ENCODE results near the gene SOWAHB. TPM values are rescaled to one million over a fixed set of nuclear protein-coding genes. Genes with fewer than 3 reads are reported as not detected.

SOWAHB gene
- total RNA-seq, 1 donor from 2014 or later = 0.75 TPM

DNA sequence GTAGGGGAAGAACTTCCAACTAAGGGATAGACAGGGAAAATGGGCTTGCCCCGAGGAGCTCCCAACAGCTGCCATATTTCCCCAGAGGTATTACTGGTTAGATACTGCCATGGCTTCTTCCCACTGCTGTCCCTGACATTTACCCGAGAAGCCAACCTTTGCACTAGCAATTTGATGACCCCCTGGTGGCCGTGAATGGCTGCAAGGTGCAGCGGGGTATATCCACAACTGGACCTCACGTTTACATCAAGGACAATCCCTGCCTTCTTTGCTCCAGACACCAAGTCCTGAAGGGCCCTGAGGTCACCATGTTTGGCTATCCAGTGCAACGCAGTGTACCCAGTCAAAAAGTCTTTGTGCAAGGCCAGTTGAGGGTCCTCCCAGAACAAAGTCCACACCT is 2.3 kb downstream of the SOWAHB start:
- H3K4me1 Mint-ChIP-seq (ENCODE audit: unreplicated experiment) = peaks cover 12% of the 10 kb centered on the region
- DNase-seq (ENCODE audit: extremely low spot score, unreplicated experiment) = no peak
- no peak overlapping the region for H3K27ac Mint-ChIP-seq (ENCODE audit: unreplicated experiment)
- H3K4me3 Mint-ChIP-seq (ENCODE audit: unreplicated experiment) = no peak overlapping the region
- peaks cover 11% of the 10 kb centered on the region for H3K27me3 Mint-ChIP-seq (ENCODE audit: unreplicated experiment)
- H3K36me3 Mint-ChIP-seq (ENCODE audit: unreplicated experiment) = no peaks in the 10 kb centered on the region
- H3K9me3 Mint-ChIP-seq (ENCODE audit: unreplicated experiment) = no peaks in the 10 kb centered on the region
- TF ChIP-seq, protein P1, sequence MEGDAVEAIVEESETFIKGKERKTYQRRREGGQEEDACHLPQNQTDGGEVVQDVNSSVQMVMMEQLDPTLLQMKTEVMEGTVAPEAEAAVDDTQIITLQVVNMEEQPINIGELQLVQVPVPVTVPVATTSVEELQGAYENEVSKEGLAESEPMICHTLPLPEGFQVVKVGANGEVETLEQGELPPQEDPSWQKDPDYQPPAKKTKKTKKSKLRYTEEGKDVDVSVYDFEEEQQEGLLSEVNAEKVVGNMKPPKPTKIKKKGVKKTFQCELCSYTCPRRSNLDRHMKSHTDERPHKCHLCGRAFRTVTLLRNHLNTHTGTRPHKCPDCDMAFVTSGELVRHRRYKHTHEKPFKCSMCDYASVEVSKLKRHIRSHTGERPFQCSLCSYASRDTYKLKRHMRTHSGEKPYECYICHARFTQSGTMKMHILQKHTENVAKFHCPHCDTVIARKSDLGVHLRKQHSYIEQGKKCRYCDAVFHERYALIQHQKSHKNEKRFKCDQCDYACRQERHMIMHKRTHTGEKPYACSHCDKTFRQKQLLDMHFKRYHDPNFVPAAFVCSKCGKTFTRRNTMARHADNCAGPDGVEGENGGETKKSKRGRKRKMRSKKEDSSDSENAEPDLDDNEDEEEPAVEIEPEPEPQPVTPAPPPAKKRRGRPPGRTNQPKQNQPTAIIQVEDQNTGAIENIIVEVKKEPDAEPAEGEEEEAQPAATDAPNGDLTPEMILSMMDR (IDR thresholded peaks at IDR 0.05) = no peak

DNA sequence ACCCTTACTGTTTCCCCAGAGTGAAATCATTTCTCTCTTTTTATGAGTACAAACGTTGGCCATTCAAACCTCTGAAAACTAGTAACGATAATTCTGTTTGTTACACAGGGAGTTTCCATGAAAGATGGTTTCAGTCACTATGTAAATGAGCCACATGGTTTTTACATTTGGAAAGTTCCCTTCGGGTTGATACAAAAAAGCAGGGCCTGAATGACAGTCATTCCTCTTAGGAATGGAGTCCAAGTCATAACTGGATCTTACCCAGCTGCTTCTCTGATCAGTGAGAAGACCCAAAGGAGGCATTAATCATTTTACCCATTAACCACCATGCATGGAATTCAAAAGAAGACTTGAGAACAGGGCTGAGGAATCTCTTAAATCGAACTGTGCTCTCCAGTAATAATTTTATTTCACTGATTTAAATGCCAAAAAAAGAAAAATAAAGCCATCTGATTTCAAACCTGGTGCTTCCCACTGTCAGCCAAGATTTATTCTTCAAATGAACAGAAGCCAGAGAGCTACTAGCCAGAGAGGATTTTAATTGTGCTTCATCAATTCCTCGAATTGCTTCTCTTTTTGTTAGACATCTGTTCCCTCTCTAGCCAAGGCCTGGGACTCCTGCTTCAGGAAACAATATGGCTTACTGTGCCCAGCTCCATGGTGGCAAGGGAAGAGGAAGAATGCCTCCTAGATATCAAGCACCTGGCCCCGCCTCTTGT is 3.2 kb downstream of the SOWAHB start:
- no peak for DNase-seq (ENCODE audit: extremely low spot score, unreplicated experiment)

DNA sequence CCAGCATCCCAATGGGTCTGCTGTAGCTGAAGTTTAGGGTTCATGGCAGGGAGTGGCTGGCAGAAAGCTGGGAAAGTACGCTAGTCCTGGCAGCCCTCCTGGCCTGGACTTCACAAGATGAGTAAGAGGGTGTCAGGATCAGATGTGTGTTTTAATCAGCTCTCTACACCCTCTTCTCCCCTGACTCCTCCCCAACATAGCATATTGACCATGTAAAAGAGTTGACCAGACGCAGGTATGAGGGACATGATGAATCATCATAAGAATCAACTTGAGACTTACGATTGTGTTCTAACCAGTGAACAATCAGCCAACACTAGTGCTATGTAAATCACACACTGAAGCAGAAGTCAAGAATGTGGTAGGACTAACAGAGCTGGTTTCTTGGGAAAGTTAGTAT is 5.3 kb downstream of the SOWAHB start:
- Mint-ChIP-seq H3K27me3 (ENCODE audit: unreplicated experiment) (peaks cover 2% of the 10 kb centered on the region), H3K36me3 (ENCODE audit: unreplicated experiment) (no peaks in the 10 kb centered on the region), H3K4me3 (ENCODE audit: unreplicated experiment) (no peak overlapping the region), H3K4me1 (ENCODE audit: unreplicated experiment) (no peaks in the 10 kb centered on the region), H3K27ac (ENCODE audit: unreplicated experiment) (no peak overlapping the region), H3K9me3 (ENCODE audit: unreplicated experiment) (no peaks in the 10 kb centered on the region)
- TF ChIP-seq, protein P1 (IDR thresholded peaks at IDR 0.05) = no peak
- DNase-seq (ENCODE audit: extremely low spot score, unreplicated experiment) = no peak

More for the DNA sequence above, 3.2 kb downstream of the SOWAHB start:
- Mint-ChIP-seq H3K4me1 (ENCODE audit: unreplicated experiment) (peaks cover 12% of the 10 kb centered on the region), H3K36me3 (ENCODE audit: unreplicated experiment) (no peaks in the 10 kb centered on the region), H3K27me3 (ENCODE audit: unreplicated experiment) (peaks cover 11% of the 10 kb centered on the region), H3K27ac (ENCODE audit: unreplicated experiment) (no peak overlapping the region), H3K4me3 (ENCODE audit: unreplicated experiment) (no peak overlapping the region), H3K9me3 (ENCODE audit: unreplicated experiment) (no peaks in the 10 kb centered on the region)
- TF ChIP-seq, protein P1 (IDR thresholded peaks at IDR 0.05) = no peak

DNA sequence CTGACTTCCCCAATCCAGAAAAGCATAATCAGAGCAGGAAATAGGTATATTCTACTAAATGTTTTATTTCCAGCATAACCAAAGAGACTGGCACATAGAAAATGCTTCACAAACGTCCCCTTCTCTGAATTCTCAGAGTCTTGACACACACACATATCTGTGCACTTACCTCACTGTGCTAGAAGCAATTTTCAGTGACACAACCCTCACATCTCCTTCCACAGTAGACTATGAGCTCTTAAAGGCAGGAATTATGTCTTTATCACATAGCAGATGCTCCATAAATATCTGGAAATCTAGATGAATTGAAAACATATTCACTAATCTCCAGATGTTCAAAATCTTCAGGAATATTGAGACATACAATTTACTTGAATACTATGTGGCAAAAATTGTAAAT is 5.9 kb downstream of the SOWAHB start:
- H3K4me3 Mint-ChIP-seq (ENCODE audit: unreplicated experiment) = no peak overlapping the region
- TF ChIP-seq, protein P1 (IDR thresholded peaks at IDR 0.05) = no peak
- no peak overlapping the region for H3K27ac Mint-ChIP-seq (ENCODE audit: unreplicated experiment)
- no peaks in the 10 kb centered on the region for H3K4me1 Mint-ChIP-seq (ENCODE audit: unreplicated experiment)
- DNase-seq (ENCODE audit: extremely low spot score, unreplicated experiment) = no peak
- H3K27me3 Mint-ChIP-seq (ENCODE audit: unreplicated experiment) = peaks cover 2% of the 10 kb centered on the region
- H3K9me3 Mint-ChIP-seq (ENCODE audit: unreplicated experiment) = no peaks in the 10 kb centered on the region
- H3K36me3 Mint-ChIP-seq (ENCODE audit: unreplicated experiment) = no peaks in the 10 kb centered on the region

DNA sequence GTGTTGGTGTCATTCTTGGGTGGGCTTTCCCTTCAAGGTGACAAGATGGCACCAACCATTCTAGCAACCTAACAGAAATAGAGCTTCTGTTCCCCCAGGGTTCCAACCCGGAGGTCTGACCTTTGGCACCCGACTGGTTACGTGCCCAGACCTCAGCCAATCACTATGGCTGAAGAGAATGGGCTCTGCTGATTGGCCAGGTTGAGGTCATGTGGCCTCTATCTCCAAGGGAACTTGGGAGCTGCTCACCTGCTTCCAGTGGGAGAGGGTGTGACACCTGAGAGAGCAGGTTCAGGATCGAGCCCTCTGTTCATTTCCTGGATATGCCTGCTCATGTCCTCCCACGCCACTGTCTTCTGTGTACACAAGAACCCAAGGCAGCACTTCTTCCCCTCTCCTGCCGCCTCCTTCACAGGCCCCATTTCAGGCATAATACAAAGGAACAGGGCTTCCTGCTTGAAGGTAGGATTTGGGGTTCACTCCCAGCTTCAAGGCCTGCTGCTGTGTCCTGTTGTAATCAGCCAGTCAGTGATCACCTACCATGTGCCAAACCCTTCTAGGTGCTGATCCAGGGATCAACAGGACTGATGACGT is 11.0 kb downstream of the SOWAHB start:
- no peak for DNase-seq (ENCODE audit: extremely low spot score, unreplicated experiment)
- H3K27ac Mint-ChIP-seq (ENCODE audit: unreplicated experiment) = no peak overlapping the region
- peaks cover 12% of the 10 kb centered on the region for H3K4me1 Mint-ChIP-seq (ENCODE audit: unreplicated experiment)
- no peak overlapping the region for H3K4me3 Mint-ChIP-seq (ENCODE audit: unreplicated experiment)
- no peaks in the 10 kb centered on the region for H3K27me3 Mint-ChIP-seq (ENCODE audit: unreplicated experiment)
- TF ChIP-seq, protein P1 (IDR thresholded peaks at IDR 0.05) = no peak
- H3K9me3 Mint-ChIP-seq (ENCODE audit: unreplicated experiment) = no peaks in the 10 kb centered on the region
- no peaks in the 10 kb centered on the region for H3K36me3 Mint-ChIP-seq (ENCODE audit: unreplicated experiment)
